Sigmoid colon (tissue), 4 donors: ENCODE data around the gene FAM50B.

ENCODE experiments used
- POLR2A ChIP-seq, 2 donors: fragments of 450-650 bp; IDR thresholded peaks; one replicate each; pipeline ENCODE4 v1.6.1; 2016; ENCODE audit warnings: antibody characterized with exemption in 2 of 2, mild to moderate bottlenecking in 2 of 2, moderate library complexity in 2 of 2
- POLR2AphosphoS5 ChIP-seq, 4 donors: sonication (generic); formaldehyde crosslinking; IDR thresholded peaks; one replicate each; pipeline ENCODE4 v1.6.1; 2017; ENCODE audit warnings: antibody characterized with exemption in 4 of 4
- TF ChIP-seq, protein P1 (sequence below), 4 experiments: fragments of 450-650 bp in 3 of 4; fragments of 200-600 bp in 1 of 4; IDR thresholded peaks; one replicate each; pipeline ENCODE4 v1.5.1; 2016 to 2019; ENCODE audit warnings: antibody characterized with exemption in 4 of 4, mild to moderate bottlenecking in 3 of 4, moderate library complexity in 2 of 4

DNA sequence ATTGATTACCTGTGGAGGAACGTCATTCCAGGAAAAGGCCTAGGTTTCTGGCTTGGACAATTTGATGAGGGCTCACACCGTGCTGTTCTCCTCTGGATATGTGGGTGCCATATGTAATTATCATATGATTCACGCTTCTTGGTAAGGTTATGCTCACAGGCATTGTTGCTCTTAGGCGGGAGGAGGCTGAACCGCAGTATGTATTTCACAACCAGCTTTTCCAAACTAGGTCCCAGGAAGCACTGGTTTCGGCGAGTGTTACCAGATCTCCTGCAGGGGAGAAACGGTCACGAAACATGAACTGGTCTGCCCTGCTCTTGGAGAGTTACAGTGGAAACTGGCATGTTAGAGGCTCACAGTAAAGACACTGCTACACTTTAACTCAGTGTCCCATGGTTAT lies 793 bp upstream of the FAM50B start:
- TF ChIP-seq POLR2A (IDR thresholded peaks at IDR 0.05) (no peak), POLR2AphosphoS5 (IDR thresholded peaks at IDR 0.05) (no peak)
- TF ChIP-seq, protein P1, sequence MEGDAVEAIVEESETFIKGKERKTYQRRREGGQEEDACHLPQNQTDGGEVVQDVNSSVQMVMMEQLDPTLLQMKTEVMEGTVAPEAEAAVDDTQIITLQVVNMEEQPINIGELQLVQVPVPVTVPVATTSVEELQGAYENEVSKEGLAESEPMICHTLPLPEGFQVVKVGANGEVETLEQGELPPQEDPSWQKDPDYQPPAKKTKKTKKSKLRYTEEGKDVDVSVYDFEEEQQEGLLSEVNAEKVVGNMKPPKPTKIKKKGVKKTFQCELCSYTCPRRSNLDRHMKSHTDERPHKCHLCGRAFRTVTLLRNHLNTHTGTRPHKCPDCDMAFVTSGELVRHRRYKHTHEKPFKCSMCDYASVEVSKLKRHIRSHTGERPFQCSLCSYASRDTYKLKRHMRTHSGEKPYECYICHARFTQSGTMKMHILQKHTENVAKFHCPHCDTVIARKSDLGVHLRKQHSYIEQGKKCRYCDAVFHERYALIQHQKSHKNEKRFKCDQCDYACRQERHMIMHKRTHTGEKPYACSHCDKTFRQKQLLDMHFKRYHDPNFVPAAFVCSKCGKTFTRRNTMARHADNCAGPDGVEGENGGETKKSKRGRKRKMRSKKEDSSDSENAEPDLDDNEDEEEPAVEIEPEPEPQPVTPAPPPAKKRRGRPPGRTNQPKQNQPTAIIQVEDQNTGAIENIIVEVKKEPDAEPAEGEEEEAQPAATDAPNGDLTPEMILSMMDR (IDR thresholded peaks at IDR 0.05), result no peak
